Activated T-cell treated with anti-CD3 and anti-CD28 coated beads, Interleukin-2, amount 50 U/mL, for 24 hours (primary cell): Measurements from ENCODE around the gene BSCL2.
"Not testable (repeated sequence)": the region's sequence is repeated elsewhere in the genome, so short reads cannot be mapped to it uniquely, and the experiment has no call there.

ENCODE experiments used
- DNase-seq: peaks from one replicate; pipeline ENCODE4 v3.0.0-alpha.2; 2020
- H3K27ac Mint-ChIP-seq: 2 replicates; pipeline ENCODE4 v1.8.0; 2020; ENCODE audit warnings: mild to moderate bottlenecking, mixed read lengths
- H3K27me3 Mint-ChIP-seq: 2 replicates; pipeline ENCODE4 v1.8.0; 2020; ENCODE audit warnings: mixed read lengths
- H3K36me3 Mint-ChIP-seq: 2 replicates; pipeline ENCODE4 v1.8.0; 2020; ENCODE audit warnings: low read depth, mixed read lengths
- H3K4me1 Mint-ChIP-seq: 2 replicates; pipeline ENCODE4 v1.8.0; 2020; ENCODE audit warnings: low read depth, mixed read lengths
- H3K4me3 Mint-ChIP-seq: 2 replicates; pipeline ENCODE4 v1.8.0; 2020; ENCODE audit warnings: mild to moderate bottlenecking, moderate library complexity, mixed read lengths
- H3K9me3 Mint-ChIP-seq: 2 replicates; pipeline ENCODE4 v1.8.0; 2020; ENCODE audit warnings: mixed read lengths

BSCL2 gene

DNA sequence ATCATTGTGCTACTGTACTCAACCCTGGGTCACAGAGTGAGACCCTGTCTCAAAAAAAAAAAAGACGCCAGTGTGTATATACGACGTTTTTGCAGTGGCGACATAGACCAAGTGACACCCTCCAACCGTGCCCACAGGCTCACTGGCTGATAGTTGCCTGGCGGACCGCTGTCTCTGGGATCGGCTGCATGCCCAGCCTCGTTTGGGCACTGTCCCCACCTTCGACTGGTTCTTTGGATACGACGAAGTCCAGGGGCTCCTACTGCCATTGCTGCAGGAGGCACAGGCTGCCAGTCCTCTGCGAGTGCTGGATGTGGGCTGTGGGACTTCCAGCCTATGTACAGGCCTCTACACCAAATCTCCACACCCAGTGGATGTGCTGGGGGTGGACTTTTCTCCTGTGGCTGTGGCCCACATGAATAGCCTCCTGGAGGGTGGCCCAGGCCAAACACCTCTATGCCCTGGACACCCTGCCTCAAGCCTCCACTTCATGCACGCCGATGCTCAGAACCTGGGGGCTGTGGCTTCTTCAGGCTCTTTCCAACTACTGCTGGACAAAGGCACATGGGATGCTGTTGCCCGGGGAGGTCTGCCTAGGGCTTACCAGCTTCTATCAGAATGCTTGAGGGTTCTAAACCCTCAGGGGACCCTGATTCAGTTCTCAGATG, 40.8 kb downstream of the BSCL2 start:
- peak; percentile 62 for DNase-seq
- Mint-ChIP-seq H3K4me1 (peaks cover 45% of the 10 kb centered on the region), H3K27ac (peak overlapping the region; percentile 97), H3K27me3 (no peaks in the 10 kb centered on the region), H3K36me3 (peaks cover 93% of the 10 kb centered on the region), H3K9me3 (no peaks in the 10 kb centered on the region), H3K4me3 (peak overlapping the region; percentile 98)

DNA sequence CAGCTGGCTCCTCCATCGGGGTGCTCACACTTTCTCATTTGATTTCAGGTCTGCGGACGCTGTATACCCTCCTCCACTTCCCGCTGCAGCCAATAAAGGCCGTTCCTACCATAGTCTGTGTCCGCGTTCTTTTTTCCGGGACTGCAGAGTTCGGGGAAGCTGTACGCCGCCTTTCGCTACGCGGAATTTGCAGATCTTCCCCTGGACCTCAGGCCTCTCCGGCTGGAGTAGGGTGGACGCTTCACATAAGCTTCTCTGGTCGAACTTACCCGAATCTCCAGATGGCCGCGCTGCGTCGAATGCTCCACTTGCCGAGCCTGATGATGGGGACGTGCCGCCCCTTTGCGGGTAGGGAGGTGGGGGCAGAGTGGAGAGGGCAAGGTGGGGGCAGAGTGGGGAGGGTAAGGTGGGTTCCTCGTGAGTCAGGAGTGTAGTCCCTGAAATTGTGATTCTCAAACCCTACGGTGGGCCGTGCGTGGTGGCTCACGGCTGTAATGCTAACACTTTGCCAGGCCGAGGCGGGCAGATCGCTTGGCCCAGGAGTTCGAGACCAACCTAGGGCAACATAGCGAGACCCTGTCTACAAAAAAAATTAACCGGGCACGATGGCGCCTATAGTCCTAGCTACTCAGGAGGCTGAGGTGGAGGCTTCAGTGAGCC, 41.5 kb downstream of the BSCL2 start:
- peak overlapping the region; percentile 97 for H3K27ac Mint-ChIP-seq
- peaks cover 92% of the 10 kb centered on the region for H3K36me3 Mint-ChIP-seq
- H3K4me1 Mint-ChIP-seq: peaks cover 47% of the 10 kb centered on the region
- H3K27me3 Mint-ChIP-seq: no peaks in the 10 kb centered on the region
- peak overlapping the region; percentile 98 for H3K4me3 Mint-ChIP-seq
- peak; percentile 79 for DNase-seq
- H3K9me3 Mint-ChIP-seq: no peaks in the 10 kb centered on the region

DNA sequence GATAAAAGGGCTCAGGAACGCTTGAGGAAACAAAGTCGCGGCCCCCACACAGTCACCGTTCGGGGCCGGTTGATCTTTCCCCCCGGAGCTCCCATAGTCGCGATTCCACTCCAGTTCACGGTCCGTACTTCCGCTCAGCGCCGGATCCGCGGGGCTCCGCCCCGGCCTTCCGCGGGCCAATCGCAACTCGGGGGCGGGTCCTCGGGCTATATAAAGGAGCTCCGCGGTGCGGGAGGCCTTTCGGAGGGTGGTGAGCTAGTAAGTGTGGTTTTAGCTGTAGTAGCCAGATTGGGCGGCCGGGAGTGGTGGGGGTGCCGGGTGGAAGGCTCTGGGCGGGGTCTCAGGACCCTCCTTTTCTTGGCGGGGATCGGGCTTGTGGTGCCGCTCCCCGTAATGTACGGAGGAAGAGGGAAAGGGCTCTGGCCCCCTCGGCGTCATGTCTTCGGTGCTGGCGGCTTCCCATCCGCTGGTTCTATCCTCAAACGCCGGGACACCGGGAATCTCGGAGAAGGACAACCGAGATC, 42.1 kb downstream of the BSCL2 start, which contains the start of the genes C11orf98 and CSKMT:
Gene C11orf98 (minus strand): TSS at position 136 of the 524 bp plus-strand sequence. CDS start 41 bp downstream, at position 95.
Gene CSKMT (plus strand): TSS at position 238 of the 524 bp plus-strand sequence. CDS start 568 bp downstream, outside the sequence.
- Mint-ChIP-seq H3K9me3 (no peaks in the 10 kb centered on the region), H3K27ac (peak within 1 kb of the TSS; percentile 97), H3K4me1 (peaks cover 43% of the 10 kb centered on the region), H3K27me3 (no peaks in the 10 kb centered on the region), H3K4me3 (peak within 1 kb of the TSS; percentile 98), H3K36me3 (peaks cover 91% of the 10 kb centered on the region)
- peak; percentile 99 for DNase-seq

- Mint-ChIP-seq H3K27ac (peak overlapping the region; percentile 97), H3K27me3 (no peaks in the 10 kb centered on the region), H3K4me1 (peaks cover 37% of the 10 kb centered on the region), H3K36me3 (peaks cover 87% of the 10 kb centered on the region), H3K4me3 (peak overlapping the region; percentile 98), H3K9me3 (no peaks in the 10 kb centered on the region)
- peak; percentile 61 for DNase-seq
Measured at GRCh38 chr11:62664405-62665074, 42.7 kb downstream of the BSCL2 start.

DNA sequence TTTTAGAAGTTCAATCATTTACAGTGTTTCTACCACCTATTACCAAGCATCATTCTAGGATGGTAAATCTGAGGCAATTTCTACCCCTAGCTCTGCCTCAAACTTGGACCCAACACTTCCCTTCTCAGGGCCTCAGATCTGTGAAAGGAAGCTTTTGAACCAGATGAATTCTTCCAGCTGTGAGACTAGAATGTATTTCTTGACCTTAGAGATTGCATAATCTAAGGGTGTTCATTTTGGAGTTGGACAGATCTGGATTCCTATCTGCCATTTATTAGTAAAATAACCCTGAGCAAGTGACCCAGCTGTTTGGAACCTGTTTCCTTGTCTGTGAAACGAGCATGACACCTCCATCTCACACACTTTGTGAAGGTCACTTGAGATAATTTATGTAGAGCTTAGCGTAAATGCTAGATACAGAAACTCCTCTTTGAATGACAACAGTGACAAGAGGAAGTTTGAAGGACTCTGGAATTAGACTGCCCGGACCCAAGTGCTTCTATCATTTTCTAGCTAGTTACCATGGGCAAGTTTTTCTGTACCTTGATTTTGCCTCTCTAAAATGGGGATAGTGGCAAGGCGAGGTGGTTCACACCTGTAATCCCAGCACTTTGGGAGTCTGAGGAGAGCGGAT, 50.3 kb downstream of the BSCL2 start:
- Mint-ChIP-seq H3K36me3 (peaks cover 23% of the 10 kb centered on the region), H3K9me3 (no peaks in the 10 kb centered on the region), H3K27me3 (no peaks in the 10 kb centered on the region), H3K27ac (peak overlapping the region; percentile 20), H3K4me1 (peaks cover 18% of the 10 kb centered on the region), H3K4me3 (no peak overlapping the region)
- DNase-seq: no peak

DNA sequence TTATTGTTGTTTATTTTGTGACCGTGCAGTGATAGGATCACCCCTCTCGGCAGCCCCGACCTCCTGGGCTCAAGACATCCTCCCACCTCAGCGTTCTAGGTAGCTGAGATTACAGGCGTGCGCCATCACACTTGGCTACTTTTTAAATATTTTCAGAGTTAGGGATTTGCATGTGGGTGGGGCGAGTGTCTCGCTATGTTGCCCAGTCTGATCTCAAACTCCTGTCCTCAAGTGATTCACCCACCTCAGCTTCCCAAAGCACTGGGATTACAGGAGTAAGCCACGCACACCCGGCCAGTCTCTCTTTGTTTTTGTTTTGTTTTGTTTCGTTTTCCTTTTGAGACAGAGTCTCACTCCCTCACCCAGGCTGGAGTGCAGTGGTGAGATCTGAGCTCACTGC, 52.9 kb downstream of the BSCL2 start:
- Mint-ChIP-seq H3K27ac (peak overlapping the region; percentile 47), H3K4me1 (peaks cover 27% of the 10 kb centered on the region), H3K36me3 (peaks cover 24% of the 10 kb centered on the region), H3K4me3 (peak overlapping the region; percentile 54), H3K9me3 (no peaks in the 10 kb centered on the region), H3K27me3 (no peaks in the 10 kb centered on the region)
- DNase-seq: no peak

DNA sequence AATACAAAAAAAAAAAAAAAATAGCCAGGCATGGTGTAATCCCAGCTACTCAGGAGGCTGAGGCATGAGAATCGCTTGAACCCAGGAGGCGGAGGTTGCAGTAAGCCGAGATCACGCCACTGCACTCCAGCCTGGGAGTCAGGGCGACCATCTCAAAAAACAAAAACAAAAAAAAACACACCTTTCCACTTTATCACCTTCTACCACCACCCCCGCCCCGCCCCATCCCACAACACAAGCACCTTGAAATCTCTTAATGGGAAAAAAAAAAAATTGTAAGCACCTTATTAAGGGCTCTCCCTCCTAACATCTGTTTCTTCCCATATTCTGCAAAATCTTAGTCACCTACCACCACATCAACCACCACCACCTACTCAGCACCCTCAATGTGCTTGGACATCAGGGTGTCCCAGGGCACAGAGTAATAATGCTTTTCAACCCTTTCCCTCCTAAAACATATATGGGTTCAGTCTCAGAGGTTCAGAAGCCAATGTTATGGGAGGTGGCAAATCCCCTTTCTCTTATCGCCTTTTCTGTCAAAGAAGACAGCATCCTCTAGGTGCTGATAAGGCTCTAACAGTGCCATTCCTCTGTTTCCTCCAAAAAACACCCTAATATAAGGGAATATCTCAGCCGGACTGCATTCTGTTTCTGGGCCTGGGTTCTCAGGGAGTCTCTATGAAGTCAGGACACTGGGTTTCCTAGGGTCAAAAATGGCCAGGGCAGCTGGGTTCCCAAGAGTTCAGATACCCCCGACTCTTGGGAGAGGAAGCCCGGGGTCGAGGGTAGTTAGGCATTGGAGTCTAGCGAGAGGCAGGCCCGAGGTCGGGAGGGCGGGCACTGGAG, 54.8 kb downstream of the BSCL2 start:
- Mint-ChIP-seq H3K4me1 (peaks cover 31% of the 10 kb centered on the region), H3K27ac (peak overlapping the region; percentile 95), H3K36me3 (peaks cover 42% of the 10 kb centered on the region), H3K9me3 (no peaks in the 10 kb centered on the region), H3K4me3 (peak overlapping the region; percentile 95), H3K27me3 (no peaks in the 10 kb centered on the region)
- no peak for DNase-seq

DNA sequence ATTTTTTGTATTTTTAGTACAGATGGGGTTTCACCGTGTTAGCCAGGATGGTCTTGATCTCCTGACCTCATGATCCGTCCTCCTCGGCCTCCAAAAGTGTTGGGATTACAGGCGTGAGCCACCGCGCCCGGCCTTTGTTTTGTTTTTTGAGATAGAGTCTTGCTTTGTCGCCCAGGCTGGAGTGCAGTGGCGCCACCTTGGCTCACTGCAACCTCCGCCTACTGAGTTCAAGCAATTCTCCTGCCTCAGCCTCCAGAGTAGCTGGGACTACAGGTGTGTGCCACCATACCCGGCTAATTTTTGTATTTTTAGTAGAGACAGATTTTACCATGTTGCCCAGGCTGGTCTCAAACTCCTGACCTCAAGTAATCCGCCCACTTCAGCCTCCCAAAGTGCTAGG, 56.9 kb downstream of the BSCL2 start:
- peak overlapping the region; percentile 55 for H3K27ac Mint-ChIP-seq
- not testable (repeated sequence) for H3K4me3 Mint-ChIP-seq, DNase-seq, H3K27me3 Mint-ChIP-seq, H3K9me3 Mint-ChIP-seq
- H3K4me1 Mint-ChIP-seq: peaks cover 40% of the 10 kb centered on the region
- H3K36me3 Mint-ChIP-seq: peaks cover 59% of the 10 kb centered on the region

DNA sequence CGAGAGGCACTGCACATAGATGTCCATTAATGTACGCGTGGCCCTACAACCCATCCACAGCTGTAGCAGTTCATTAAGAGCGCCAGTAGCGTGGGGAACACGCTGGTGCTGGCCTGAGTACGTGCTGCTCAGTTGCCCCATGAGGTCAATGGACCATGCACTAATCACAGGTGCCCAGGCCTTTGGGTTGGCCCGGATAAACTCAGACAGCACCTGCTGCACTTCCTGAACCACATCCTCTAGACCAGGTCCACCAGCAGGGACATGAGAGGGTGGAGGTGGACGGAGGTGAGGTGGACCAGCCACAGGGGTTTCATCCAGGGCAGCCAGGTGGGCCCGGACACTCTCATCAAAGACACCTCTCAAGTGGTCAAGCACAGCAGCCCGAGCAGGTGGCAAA, 57.7 kb downstream of the BSCL2 start:
- peaks cover 43% of the 10 kb centered on the region for H3K4me1 Mint-ChIP-seq
- H3K27ac Mint-ChIP-seq: peak overlapping the region; percentile 64
- H3K4me3 Mint-ChIP-seq: no peak overlapping the region
- DNase-seq: no peak
- H3K27me3 Mint-ChIP-seq: no peaks in the 10 kb centered on the region
- H3K9me3 Mint-ChIP-seq: no peaks in the 10 kb centered on the region
- peaks cover 65% of the 10 kb centered on the region for H3K36me3 Mint-ChIP-seq

DNA sequence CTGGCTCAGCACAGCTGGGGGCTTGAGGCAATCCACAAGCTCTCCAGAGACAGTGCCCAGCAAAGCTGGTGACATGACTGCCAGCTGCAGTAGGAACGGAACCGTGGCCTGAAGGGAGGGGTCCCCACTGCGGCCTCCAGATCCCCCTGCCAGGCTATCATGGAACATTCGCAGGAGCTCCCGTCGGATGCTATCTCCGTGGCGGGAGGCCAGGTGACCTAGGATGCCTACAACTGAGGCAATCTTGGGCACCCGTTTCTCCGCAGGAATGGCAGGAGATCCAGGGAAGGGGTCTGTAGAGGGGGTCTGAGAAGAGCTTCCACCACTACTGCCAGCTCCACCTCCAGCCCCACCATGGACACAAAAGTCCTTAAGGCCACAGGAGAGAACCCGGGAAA, 58.3 kb downstream of the BSCL2 start:
- Mint-ChIP-seq H3K36me3 (peaks cover 70% of the 10 kb centered on the region), H3K4me3 (no peak overlapping the region), H3K4me1 (peaks cover 43% of the 10 kb centered on the region), H3K27me3 (no peaks in the 10 kb centered on the region), H3K9me3 (no peaks in the 10 kb centered on the region), H3K27ac (no peak overlapping the region)
- no peak for DNase-seq

DNA sequence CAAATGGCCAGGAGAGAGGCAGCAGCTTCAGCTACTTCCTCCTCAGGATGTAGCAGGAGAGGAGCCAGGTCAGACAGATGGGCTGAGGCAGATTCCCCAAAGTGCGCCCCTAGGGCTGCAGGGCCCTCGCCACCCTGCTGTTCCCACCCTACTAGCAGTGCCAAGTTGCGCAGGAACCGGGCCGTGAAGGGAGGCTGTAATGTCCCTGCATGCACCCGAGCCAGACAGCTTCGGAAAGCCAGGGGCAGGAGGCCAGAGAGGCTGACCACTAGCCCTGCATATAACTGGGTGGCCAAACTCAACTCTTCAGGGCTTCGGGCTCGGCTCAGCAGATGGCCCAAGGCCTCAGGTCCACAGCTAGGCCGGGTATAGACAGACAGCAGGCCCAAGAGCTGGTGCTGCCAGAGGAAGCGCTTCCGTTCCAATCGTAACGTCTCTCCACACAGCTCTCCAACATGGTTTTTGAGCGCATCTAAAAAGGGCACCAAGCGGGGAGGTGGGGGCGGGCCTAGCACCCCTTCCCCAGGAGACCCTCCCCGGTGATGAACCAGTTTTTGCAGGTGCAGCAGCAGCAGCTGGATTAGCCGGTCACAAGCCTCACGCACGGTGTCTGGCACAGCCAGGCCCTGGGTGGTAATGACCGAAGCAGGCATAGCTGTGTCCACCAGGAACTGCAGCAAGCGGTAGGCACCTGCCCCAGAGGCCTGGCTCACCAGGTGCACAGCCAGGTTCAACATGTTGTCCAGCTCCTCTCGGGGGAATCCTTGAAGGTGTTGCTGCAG, 58.8 kb downstream of the BSCL2 start:
- Mint-ChIP-seq H3K4me1 (peaks cover 40% of the 10 kb centered on the region), H3K4me3 (no peak overlapping the region), H3K27ac (peak overlapping the region; percentile 98)

GRCh38 chr11:62647609-62648005, 59.6 kb downstream of the BSCL2 start:
- DNase-seq: no peak
- Mint-ChIP-seq H3K9me3 (no peaks in the 10 kb centered on the region), H3K4me1 (peaks cover 41% of the 10 kb centered on the region), H3K36me3 (peaks cover 79% of the 10 kb centered on the region), H3K27ac (peak overlapping the region; percentile 98), H3K27me3 (no peaks in the 10 kb centered on the region), H3K4me3 (no peak overlapping the region)

More for the DNA sequence above, 58.8 kb downstream of the BSCL2 start:
- Mint-ChIP-seq H3K36me3 (peaks cover 75% of the 10 kb centered on the region), H3K27me3 (no peaks in the 10 kb centered on the region), H3K9me3 (no peaks in the 10 kb centered on the region)
- DNase-seq: no peak
